ENCODE results near the gene HMGCS2. TPM values are rescaled to one million over a fixed set of nuclear protein-coding genes. Genes with fewer than 3 reads are reported as not detected.

The HMGCS2 gene
- total RNA-seq, 2 donors from 2014 or later, result 6.0 TPM; not detected in 1

DNA sequence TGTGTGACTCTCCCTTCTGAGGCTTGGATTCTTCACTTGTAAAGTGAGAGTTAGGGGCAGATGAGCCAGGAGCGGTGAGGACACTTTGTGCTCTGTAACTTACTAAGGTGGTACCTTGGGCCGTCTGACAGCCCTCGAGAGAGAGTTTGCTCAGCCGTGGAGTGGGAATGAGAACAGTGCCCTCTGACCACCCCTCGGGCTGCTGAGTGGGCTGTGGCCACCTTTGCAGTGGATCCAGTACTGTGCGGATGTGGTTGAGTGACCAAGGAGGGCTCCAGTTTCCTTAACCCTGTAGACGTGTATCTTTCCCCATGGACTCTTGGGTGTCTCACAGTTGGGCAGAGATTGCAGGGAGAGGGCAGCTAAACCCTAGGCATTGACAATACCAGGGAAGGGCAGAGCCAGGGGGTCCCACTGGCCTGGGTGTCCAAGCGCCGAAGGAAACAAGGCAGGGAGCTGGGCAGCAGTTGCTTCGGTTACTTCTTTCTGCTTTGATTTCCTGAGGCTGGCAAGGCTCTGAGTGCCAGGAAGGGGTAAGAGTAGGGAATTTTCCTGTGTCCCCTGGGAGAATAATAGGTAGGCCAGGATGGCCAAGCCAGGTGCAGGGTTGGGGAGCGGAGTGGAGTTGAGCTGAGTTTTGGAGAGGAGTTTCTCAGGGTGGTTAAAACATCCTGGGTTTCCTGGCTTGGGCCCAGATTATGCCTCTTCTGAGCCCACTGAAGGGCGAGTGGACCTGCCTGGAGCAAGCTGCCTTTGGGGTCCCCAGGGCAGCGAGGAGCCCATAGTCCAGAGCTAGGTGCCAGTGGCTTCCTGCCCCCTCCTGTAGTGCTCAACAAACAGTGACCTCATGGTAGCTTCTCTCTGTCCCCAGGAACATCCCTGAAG is 27.6 kb downstream of the HMGCS2 start:
- Histone ChIP-seq H3K27ac (peak overlapping the region in 1 of 4 donors; percentile 32), H3K27me3 (no peaks in the 10 kb centered on the region), H3K4me3 (no peak overlapping the region), H3K4me1 (peaks cover 35% of the 10 kb centered on the region), H3K9me3 (no peaks in the 10 kb centered on the region), H3K36me3 (replicated peaks in 1 of 2; ENCODE audit: insufficient read depth in 1 of 2, low read depth in 2 of 2) (peaks cover 0 to 1% of the 10 kb centered on the region in 2 donors)
- intact Hi-C loops (cut with DNase I), result no loop called here
- no peak for TF ChIP-seq CTCF (IDR thresholded peaks at IDR 0.05)
- no peak for TF ChIP-seq POLR2A (IDR thresholded peaks at IDR 0.05)
- DNase-seq (no peak), ATAC-seq (no peak)
- WGBS, 2 donors, result 77 to 87% methylated on average over 12 to 13 of the region's 13 CpGs

GRCh38 chr1:119740261-119740660 is 28.4 kb downstream of the HMGCS2 start:
- no peak for DNase-seq
- H3K27me3 ChIP-seq, result no peaks in the 10 kb centered on the region
- no peak for TF ChIP-seq POLR2A (IDR thresholded peaks at IDR 0.05)
- no peak for TF ChIP-seq CTCF (IDR thresholded peaks at IDR 0.05)
- H3K4me1 ChIP-seq, result peaks cover 44% of the 10 kb centered on the region
- ATAC-seq, result no peak
- no peaks in the 10 kb centered on the region for H3K9me3 ChIP-seq
- 100% methylated on average over 1 to 2 of the region's 2 CpGs for WGBS, 2 donors
- no peak overlapping the region for H3K27ac ChIP-seq
- peaks cover 0 to 1% of the 10 kb centered on the region in 2 donors for H3K36me3 ChIP-seq (replicated peaks in 1 of 2; ENCODE audit: insufficient read depth in 1 of 2, low read depth in 2 of 2)
- no peak overlapping the region for H3K4me3 ChIP-seq
- intact Hi-C loops (cut with DNase I), result no loop called here

DNA sequence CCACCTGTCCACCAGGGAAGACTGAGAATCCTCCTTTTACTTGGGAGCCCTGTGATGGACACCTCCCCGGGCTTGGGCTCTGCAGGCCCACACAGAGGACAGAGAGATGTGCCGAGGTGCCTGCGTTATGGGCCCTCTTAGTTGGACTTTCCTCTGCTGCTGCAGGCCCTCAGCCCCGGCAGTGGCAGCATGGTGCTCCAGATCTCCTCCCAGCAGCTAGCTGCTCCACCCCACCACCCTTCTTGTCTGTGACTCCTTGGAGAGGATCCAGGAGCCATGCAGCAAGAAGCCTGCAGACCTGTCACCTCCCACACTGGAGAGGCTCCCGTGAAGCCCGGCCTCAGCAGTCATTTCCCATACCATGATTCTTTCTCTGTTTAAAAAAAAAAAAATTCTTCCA is 29.6 kb downstream of the HMGCS2 start:
- peaks cover 44% of the 10 kb centered on the region for H3K4me1 ChIP-seq
- intact Hi-C loops (cut with DNase I), result no loop called here
- TF ChIP-seq CTCF (IDR thresholded peaks at IDR 0.05) (no peak), POLR2A (IDR thresholded peaks at IDR 0.05) (no peak)
- H3K36me3 ChIP-seq (replicated peaks in 1 of 2; ENCODE audit: insufficient read depth in 1 of 2, low read depth in 2 of 2), result peaks cover 0 to 1% of the 10 kb centered on the region in 2 donors
- no peaks in the 10 kb centered on the region for H3K27me3 ChIP-seq
- DNase-seq, result no peak
- no peak for ATAC-seq
- WGBS, 2 donors, result 64 to 65% methylated on average over 6 of the region's 6 CpGs
- H3K4me3 ChIP-seq, result no peak overlapping the region
- H3K27ac ChIP-seq, result no peak overlapping the region
- no peaks in the 10 kb centered on the region for H3K9me3 ChIP-seq

GRCh38 chr1:119738100-119738720 is 30.5 kb downstream of the HMGCS2 start:
- H3K36me3 ChIP-seq (replicated peaks in 1 of 2; ENCODE audit: insufficient read depth in 1 of 2, low read depth in 2 of 2), result peaks cover 0 to 1% of the 10 kb centered on the region in 2 donors
- 69 to 74% methylated on average over 6 to 7 of the region's 7 CpGs for WGBS, 2 donors
- H3K9me3 ChIP-seq, result no peaks in the 10 kb centered on the region
- H3K27me3 ChIP-seq, result no peaks in the 10 kb centered on the region
- intact Hi-C loops (cut with DNase I), result no loop called here
- H3K4me3 ChIP-seq, result no peak overlapping the region
- ATAC-seq, result no peak
- TF ChIP-seq CTCF (IDR thresholded peaks at IDR 0.05), result no peak
- no peak for TF ChIP-seq POLR2A (IDR thresholded peaks at IDR 0.05)
- H3K4me1 ChIP-seq, result peaks cover 37% of the 10 kb centered on the region
- DNase-seq, result no peak
- H3K27ac ChIP-seq, result peak overlapping the region in 3 of 4 donors; percentile 80

All from body of pancreas (tissue), 4 donors.